ENCODE results near the gene KCNK7. TPM values are rescaled to one million over a fixed set of nuclear protein-coding genes. Genes with fewer than 3 reads are reported as not detected.

KCNK7 gene
- polyA plus RNA-seq, 3 donors, result 4.3 TPM; not detected in 2

DNA sequence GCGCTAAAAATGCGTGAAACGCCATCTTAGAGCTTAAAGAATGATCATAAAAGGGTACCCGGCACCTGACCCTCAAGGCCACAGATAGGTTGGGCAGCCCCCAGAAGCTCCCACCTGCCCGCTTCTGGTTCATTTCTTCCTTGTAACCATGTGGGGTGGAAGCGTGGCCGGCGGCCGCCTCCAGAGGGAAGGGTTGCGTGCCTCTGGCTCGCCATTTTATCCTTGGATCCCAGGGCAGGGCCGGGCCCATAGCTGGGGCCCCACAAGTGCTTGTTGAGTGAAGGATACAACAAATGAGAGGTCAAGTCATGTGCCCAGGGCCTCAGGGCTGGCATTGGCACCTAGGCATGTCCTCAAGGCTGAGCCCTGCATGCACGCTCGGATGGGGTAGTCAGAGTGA, 25.9 kb upstream of the KCNK7 start:
- Histone ChIP-seq H3K9me3 (replicated peaks in 1 of 2; ENCODE audit: control insufficient read depth in 1 of 2, insufficient read depth in 1 of 2, low read length in 2 of 2) (no peaks in the 10 kb centered on the region), H3K4me3 (replicated peaks in 1 of 3; ENCODE audit: low read depth in 2 of 3, low read length in 3 of 3) (no peak overlapping the region), H3K4me1 (ENCODE audit: control insufficient read depth in 1 of 2, insufficient read depth in 2 of 2, low read length in 2 of 2) (peaks cover 11 to 16% of the 10 kb centered on the region in 2 donors), H3K4me2 (replicated peaks; ENCODE audit: extremely low read depth, low read length, poor library complexity, severe bottlenecking) (no peak overlapping the region), H4K20me1 (ENCODE audit: insufficient read depth, low read length) (peaks cover 85% of the 10 kb centered on the region), H3K27me3 (ENCODE audit: control insufficient read depth in 2 of 2, insufficient read depth in 2 of 2, low read length in 2 of 2) (no peaks in the 10 kb centered on the region), H2AFZ (ENCODE audit: insufficient read depth, low read depth, low read length, poor library complexity, severe bottlenecking) (no peak overlapping the region), H3K36me3 (replicated peaks in 1 of 2; ENCODE audit: control insufficient read depth in 1 of 2, insufficient read depth in 2 of 2, low read length in 2 of 2) (peaks cover 89 to 91% of the 10 kb centered on the region in 2 donors), H3K27ac (ENCODE audit: low read depth in 1 of 2, low read length in 2 of 2) (no peak overlapping the region), H3K9ac (ENCODE audit: insufficient read depth, low read length, poor library complexity, severe bottlenecking) (no peak overlapping the region), H3K79me2 (ENCODE audit: insufficient read depth, low read length) (peaks cover 43% of the 10 kb centered on the region)
- Mint-ChIP-seq H3K4me1 (peaks cover 16% of the 10 kb centered on the region), H3K4me3 (no peak overlapping the region), H3K9me3 (no peaks in the 10 kb centered on the region), H3K36me3 (peaks cover 59 to 96% of the 10 kb centered on the region in 2 donors), H3K27ac (no peak overlapping the region), H3K27me3 (ENCODE audit: low read depth in 3 of 3) (no peaks in the 10 kb centered on the region)
- no peak for DNase-seq
- 96% methylated on average over 12 of the region's 14 CpGs for WGBS (ENCODE audit: insufficient coverage)
- no peak for TF ChIP-seq CTCF (IDR thresholded peaks at IDR 0.05)
- intact Hi-C loops (cut with micrococcal nuclease), result loop anchor here (10.0 kb wide), 3 partner anchors 83 to 373 kb away; no protein-coding TSS in a partner anchor

DNA sequence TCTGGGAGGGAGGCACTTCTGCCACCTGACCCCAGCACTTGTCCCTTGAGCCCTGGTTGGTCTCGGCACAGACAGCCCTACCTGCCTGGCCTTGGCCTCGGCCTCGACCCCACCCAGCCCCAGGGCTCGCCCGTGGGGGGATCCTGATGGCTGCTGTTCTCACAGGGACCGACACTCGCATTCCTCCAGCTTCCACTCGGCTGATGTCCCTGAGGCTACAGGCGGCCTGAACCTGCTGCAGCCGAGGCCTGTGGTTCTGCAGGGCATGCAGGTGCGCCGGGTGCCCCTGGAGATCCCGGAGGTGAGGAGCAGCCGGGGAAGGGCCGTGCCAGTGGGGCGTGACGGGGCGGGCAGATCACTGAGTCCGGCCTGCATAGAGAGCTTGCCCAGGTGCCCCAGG, 25.1 kb upstream of the KCNK7 start:
- Histone ChIP-seq H3K4me2 (replicated peaks; ENCODE audit: extremely low read depth, low read length, poor library complexity, severe bottlenecking) (no peak overlapping the region), H3K27me3 (ENCODE audit: control insufficient read depth in 2 of 2, insufficient read depth in 2 of 2, low read length in 2 of 2) (no peaks in the 10 kb centered on the region), H3K9me3 (replicated peaks in 1 of 2; ENCODE audit: control insufficient read depth in 1 of 2, insufficient read depth in 1 of 2, low read length in 2 of 2) (no peaks in the 10 kb centered on the region), H3K36me3 (replicated peaks in 1 of 2; ENCODE audit: control insufficient read depth in 1 of 2, insufficient read depth in 2 of 2, low read length in 2 of 2) (peaks cover 83 to 85% of the 10 kb centered on the region in 2 donors), H3K79me2 (ENCODE audit: insufficient read depth, low read length) (peaks cover 49% of the 10 kb centered on the region), H4K20me1 (ENCODE audit: insufficient read depth, low read length) (peaks cover 89% of the 10 kb centered on the region), H3K4me1 (ENCODE audit: control insufficient read depth in 1 of 2, insufficient read depth in 2 of 2, low read length in 2 of 2) (peaks cover 12 to 16% of the 10 kb centered on the region in 2 donors), H3K4me3 (replicated peaks in 1 of 3; ENCODE audit: low read depth in 2 of 3, low read length in 3 of 3) (no peak overlapping the region), H3K27ac (ENCODE audit: low read depth in 1 of 2, low read length in 2 of 2) (no peak overlapping the region), H2AFZ (ENCODE audit: insufficient read depth, low read depth, low read length, poor library complexity, severe bottlenecking) (no peak overlapping the region), H3K9ac (ENCODE audit: insufficient read depth, low read length, poor library complexity, severe bottlenecking) (no peak overlapping the region)
- no peaks in the 10 kb centered on the region for H3K27me3 Mint-ChIP-seq (ENCODE audit: low read depth in 3 of 3)
- peak overlapping the region in 1 of 7 donors; percentile 12 for H3K27ac Mint-ChIP-seq
- intact Hi-C loops (cut with micrococcal nuclease), result loop anchor here (10.0 kb wide), 3 partner anchors 84 to 374 kb away; no protein-coding TSS in a partner anchor
- H3K9me3 Mint-ChIP-seq, result no peaks in the 10 kb centered on the region
- WGBS (ENCODE audit: insufficient coverage), result 98% methylated on average over 19 of the region's 19 CpGs
- no peak for DNase-seq
- no peak for TF ChIP-seq CTCF (IDR thresholded peaks at IDR 0.05)
- H3K36me3 Mint-ChIP-seq, result peaks cover 54 to 94% of the 10 kb centered on the region in 2 donors
- H3K4me3 Mint-ChIP-seq, result no peak overlapping the region
- peaks cover 13% of the 10 kb centered on the region for H3K4me1 Mint-ChIP-seq
